ENCODE measurements around the gene MYMX.

The MYMX gene

GRCh38 chr6:44216677-44217331 lies at the start of gene MYMX:
MYMX (plus strand) TSS chr6:44216926; CDS start chr6:44217472, 546 bp downstream.
- no peak for TF ChIP-seq ZFX (IDR thresholded peaks at IDR 0.05)
- TF ChIP-seq, protein P1, sequence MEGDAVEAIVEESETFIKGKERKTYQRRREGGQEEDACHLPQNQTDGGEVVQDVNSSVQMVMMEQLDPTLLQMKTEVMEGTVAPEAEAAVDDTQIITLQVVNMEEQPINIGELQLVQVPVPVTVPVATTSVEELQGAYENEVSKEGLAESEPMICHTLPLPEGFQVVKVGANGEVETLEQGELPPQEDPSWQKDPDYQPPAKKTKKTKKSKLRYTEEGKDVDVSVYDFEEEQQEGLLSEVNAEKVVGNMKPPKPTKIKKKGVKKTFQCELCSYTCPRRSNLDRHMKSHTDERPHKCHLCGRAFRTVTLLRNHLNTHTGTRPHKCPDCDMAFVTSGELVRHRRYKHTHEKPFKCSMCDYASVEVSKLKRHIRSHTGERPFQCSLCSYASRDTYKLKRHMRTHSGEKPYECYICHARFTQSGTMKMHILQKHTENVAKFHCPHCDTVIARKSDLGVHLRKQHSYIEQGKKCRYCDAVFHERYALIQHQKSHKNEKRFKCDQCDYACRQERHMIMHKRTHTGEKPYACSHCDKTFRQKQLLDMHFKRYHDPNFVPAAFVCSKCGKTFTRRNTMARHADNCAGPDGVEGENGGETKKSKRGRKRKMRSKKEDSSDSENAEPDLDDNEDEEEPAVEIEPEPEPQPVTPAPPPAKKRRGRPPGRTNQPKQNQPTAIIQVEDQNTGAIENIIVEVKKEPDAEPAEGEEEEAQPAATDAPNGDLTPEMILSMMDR (conservative IDR thresholded peaks at IDR 0.05): no peak
- H3K27ac ChIP-seq: peak within 1 kb of the TSS; percentile 92

DNA sequence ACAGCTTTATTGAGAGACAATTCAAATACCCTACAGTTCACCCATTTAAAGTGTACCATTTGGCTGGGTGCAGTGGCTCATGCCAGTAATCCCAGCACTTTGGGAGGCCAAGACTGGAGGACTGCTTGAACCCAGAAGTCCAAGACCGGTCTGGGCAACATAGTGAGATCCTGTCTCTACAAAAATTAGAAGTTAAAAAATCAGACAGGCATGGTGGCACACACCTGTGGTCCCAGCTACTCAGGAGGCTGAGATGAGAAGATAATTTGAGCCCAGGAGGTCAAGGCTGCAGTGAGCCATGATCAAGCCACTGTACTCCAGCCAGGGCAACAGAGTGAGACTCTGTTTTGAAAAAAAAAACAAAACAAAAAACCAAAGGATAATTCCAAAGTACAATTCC lies 49.2 kb upstream of the MYMX start:
- TF ChIP-seq, protein P1 (conservative IDR thresholded peaks at IDR 0.05): no peak
- TF ChIP-seq ZFX (IDR thresholded peaks at IDR 0.05): no peak
- no peak overlapping the region for H3K27ac ChIP-seq

DNA sequence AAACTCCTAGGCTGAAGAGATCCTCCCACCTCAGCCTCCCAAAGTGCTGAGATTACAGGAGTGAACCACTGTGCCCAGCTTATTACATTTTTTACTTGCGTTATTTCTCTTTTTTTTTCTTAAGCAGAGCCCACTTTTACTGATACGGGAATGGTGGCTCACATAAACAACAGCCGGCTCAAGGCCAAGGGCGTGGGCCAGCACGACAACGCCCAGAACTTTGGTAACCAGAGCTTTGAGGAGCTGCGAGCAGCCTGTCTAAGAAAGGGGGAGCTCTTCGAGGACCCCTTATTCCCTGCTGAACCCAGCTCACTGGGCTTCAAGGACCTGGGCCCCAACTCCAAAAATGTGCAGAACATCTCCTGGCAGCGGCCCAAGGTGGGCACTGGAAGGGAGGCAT lies 47.6 kb upstream of the MYMX start:
- no peak overlapping the region for H3K27ac ChIP-seq
- no peak for TF ChIP-seq ZFX (IDR thresholded peaks at IDR 0.05)
- TF ChIP-seq, protein P1 (conservative IDR thresholded peaks at IDR 0.05): no peak

GRCh38 chr6:44169886-44170570 lies 46.7 kb upstream of the MYMX start:
- H3K27ac ChIP-seq: no peak overlapping the region
- TF ChIP-seq, protein P1 (conservative IDR thresholded peaks at IDR 0.05): no peak
- TF ChIP-seq ZFX (IDR thresholded peaks at IDR 0.05): no peak

GRCh38 chr6:44171899-44172546 lies 44.7 kb upstream of the MYMX start:
- no peak overlapping the region for H3K27ac ChIP-seq
- TF ChIP-seq, protein P1 (conservative IDR thresholded peaks at IDR 0.05): no peak
- TF ChIP-seq ZFX (IDR thresholded peaks at IDR 0.05): no peak

GRCh38 chr6:44172731-44173500 lies 43.8 kb upstream of the MYMX start:
- TF ChIP-seq, protein P1 (conservative IDR thresholded peaks at IDR 0.05): peak; percentile 96
- no peak for TF ChIP-seq ZFX (IDR thresholded peaks at IDR 0.05)
- no peak overlapping the region for H3K27ac ChIP-seq

All from C4-2B (cell line).